GM21619 (cell line): Measurements from ENCODE around the gene OR5AU1.

Experiments
- ATAC-seq: cut with Tn5 transposase; IDR thresholded peaks from one replicate; pipeline ENCODE4 v1.9.1; 2021; ENCODE audit not compliant: unreplicated experiment

The OR5AU1 gene

GRCh38 chr14:21108791-21109190, 47.1 kb downstream of the OR5AU1 start:
- ATAC-seq: no peak

GRCh38 chr14:21107283-21107800, 48.5 kb downstream of the OR5AU1 start:
- ATAC-seq: no peak

GRCh38 chr14:21106498-21107282, 49.2 kb downstream of the OR5AU1 start:
- no peak for ATAC-seq

GRCh38 chr14:21106176-21106497, 49.7 kb downstream of the OR5AU1 start:
- no peak for ATAC-seq

- no peak for ATAC-seq
Observed at GRCh38 chr14:21105095-21105494, 50.8 kb downstream of the OR5AU1 start.
